Osteocyte (in vitro differentiated cells): ENCODE data around the gene RUNX2. TPM values are rescaled to one million over a fixed set of nuclear protein-coding genes. Genes with fewer than 3 reads are reported as not detected.

Experiments used
- DNase-seq: peaks from one replicate; pipeline ENCODE4 v3.0.0; 2021; ENCODE audit warnings: mixed read lengths; ENCODE audit not compliant: unreplicated experiment; ENCODE audit errors: extremely low spot score
- H3K27ac Mint-ChIP-seq: one replicate; pipeline ENCODE4 v1.8.0; 2021; ENCODE audit warnings: mild to moderate bottlenecking, mixed read lengths; ENCODE audit not compliant: unreplicated experiment
- H3K27me3 Mint-ChIP-seq: one replicate; pipeline ENCODE4 v1.8.0; 2021; ENCODE audit warnings: mixed read lengths; ENCODE audit not compliant: unreplicated experiment
- H3K36me3 Mint-ChIP-seq: one replicate; pipeline ENCODE4 v1.8.0; 2021; ENCODE audit warnings: mixed read lengths; ENCODE audit not compliant: unreplicated experiment
- H3K4me1 Mint-ChIP-seq: one replicate; pipeline ENCODE4 v1.8.0; 2021; ENCODE audit warnings: mixed read lengths; ENCODE audit not compliant: unreplicated experiment
- H3K4me3 Mint-ChIP-seq: one replicate; pipeline ENCODE4 v1.8.0; 2021; ENCODE audit warnings: mild to moderate bottlenecking, moderate library complexity, mixed read lengths; ENCODE audit not compliant: unreplicated experiment
- H3K9me3 Mint-ChIP-seq: one replicate; pipeline ENCODE4 v1.8.0; 2021; ENCODE audit warnings: mixed read lengths; ENCODE audit not compliant: unreplicated experiment
- CTCF ChIP-seq: fragments of 200-600 bp; sonication (generic); IDR thresholded peaks from 2 replicates; pipeline ENCODE4 v1.5.0; 2021; ENCODE audit warnings: antibody characterized with exemption, mild to moderate bottlenecking, moderate library complexity
- total RNA-seq: library from RNA; stranded (reverse); gene quantifications from 2 replicates; pipeline ENCODE4 v1.2.1, GENCODE V29; 2021

Gene RUNX2
- total RNA-seq, 1 donor from 2014 or later: 28.1 TPM

- Mint-ChIP-seq H3K9me3 (no peaks in the 10 kb centered on the region), H3K36me3 (no peaks in the 10 kb centered on the region), H3K27ac (no peak overlapping the region), H3K27me3 (no peaks in the 10 kb centered on the region), H3K4me3 (no peak overlapping the region), H3K4me1 (peaks cover 20% of the 10 kb centered on the region)
- no peak for DNase-seq
- no peak for TF ChIP-seq CTCF
Observed at GRCh38 chr6:45326698-45327417, 1.3 kb upstream of the RUNX2 start.

GRCh38 chr6:45328523-45328922, 393 bp downstream of the RUNX2 start:
- Mint-ChIP-seq H3K36me3 (no peaks in the 10 kb centered on the region), H3K4me3 (no peak overlapping the region), H3K27ac (peak overlapping the region; percentile 2), H3K27me3 (no peaks in the 10 kb centered on the region), H3K4me1 (peaks cover 20% of the 10 kb centered on the region), H3K9me3 (no peaks in the 10 kb centered on the region)
- TF ChIP-seq CTCF: no peak
- DNase-seq: no peak

- no peak for DNase-seq
Observed at GRCh38 chr6:45344900-45345299, 16.8 kb downstream of the RUNX2 start.

GRCh38 chr6:45350186-45350710, 22.1 kb downstream of the RUNX2 start:
- Mint-ChIP-seq H3K36me3 (peaks cover 7% of the 10 kb centered on the region), H3K9me3 (no peaks in the 10 kb centered on the region), H3K4me3 (no peak overlapping the region), H3K27me3 (no peaks in the 10 kb centered on the region), H3K27ac (no peak overlapping the region), H3K4me1 (peaks cover 12% of the 10 kb centered on the region)
- TF ChIP-seq CTCF: no peak
- DNase-seq: no peak

More at GRCh38 chr6:45344900-45345299, 16.8 kb downstream of the RUNX2 start:
- no peaks in the 10 kb centered on the region for H3K4me1 Mint-ChIP-seq
- TF ChIP-seq CTCF: no peak
- peaks cover 2% of the 10 kb centered on the region for H3K36me3 Mint-ChIP-seq
- H3K27me3 Mint-ChIP-seq: no peaks in the 10 kb centered on the region
- H3K27ac Mint-ChIP-seq: no peak overlapping the region
- no peaks in the 10 kb centered on the region for H3K9me3 Mint-ChIP-seq
- no peak overlapping the region for H3K4me3 Mint-ChIP-seq

GRCh38 chr6:45351076-45351475, 22.9 kb downstream of the RUNX2 start:
- TF ChIP-seq CTCF: no peak
- DNase-seq: no peak
- Mint-ChIP-seq H3K27ac (no peak overlapping the region), H3K4me3 (no peak overlapping the region), H3K9me3 (no peaks in the 10 kb centered on the region), H3K36me3 (peaks cover 7% of the 10 kb centered on the region), H3K27me3 (no peaks in the 10 kb centered on the region), H3K4me1 (peaks cover 15% of the 10 kb centered on the region)
